NB4 (cell line): ENCODE results near the gene PIEZO2.
"Not testable (repeated sequence)": the region's sequence is repeated elsewhere in the genome, so short reads cannot be mapped to it uniquely, and the experiment has no call there.

Experiments
- DNase-seq: peaks from one replicate; pipeline ENCODE4 v3.0.0; 2010; ENCODE audit warnings: low read depth
- H3K4me3 ChIP-seq: one replicate; pipeline ENCODE4 v1.5.1; 2011; ENCODE audit warnings: mild to moderate bottlenecking, low read depth, low read length, moderate library complexity
- CTCF ChIP-seq: IDR thresholded peaks from one replicate; pipeline ENCODE4 v1.5.1; 2012; ENCODE audit warnings: low read depth, low read length
- MYC ChIP-seq: IDR thresholded peaks from 2 replicates; pipeline ENCODE4 v1.6.1; 2011; ENCODE audit warnings: low read depth, low read length
- POLR2A ChIP-seq: IDR thresholded peaks from 2 replicates; pipeline ENCODE4 v1.6.1; 2011; ENCODE audit warnings: mild to moderate bottlenecking; ENCODE audit not compliant: insufficient read length; ENCODE audit errors: extremely low read depth
- TF ChIP-seq, protein P1 (sequence below): IDR thresholded peaks from 2 replicates; pipeline ENCODE4 v1.6.1; 2011; ENCODE audit warnings: low read depth, low read length

Gene PIEZO2

GRCh38 chr18:10659000-10659399 is 490.4 kb downstream of the PIEZO2 start:
- TF ChIP-seq MYC = no peak
- no peak for TF ChIP-seq POLR2A
- TF ChIP-seq CTCF = no peak
- TF ChIP-seq, protein P1, sequence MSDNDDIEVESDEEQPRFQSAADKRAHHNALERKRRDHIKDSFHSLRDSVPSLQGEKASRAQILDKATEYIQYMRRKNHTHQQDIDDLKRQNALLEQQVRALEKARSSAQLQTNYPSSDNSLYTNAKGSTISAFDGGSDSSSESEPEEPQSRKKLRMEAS = no peak
- DNase-seq = no peak
- no peak overlapping the region for H3K4me3 ChIP-seq

DNA sequence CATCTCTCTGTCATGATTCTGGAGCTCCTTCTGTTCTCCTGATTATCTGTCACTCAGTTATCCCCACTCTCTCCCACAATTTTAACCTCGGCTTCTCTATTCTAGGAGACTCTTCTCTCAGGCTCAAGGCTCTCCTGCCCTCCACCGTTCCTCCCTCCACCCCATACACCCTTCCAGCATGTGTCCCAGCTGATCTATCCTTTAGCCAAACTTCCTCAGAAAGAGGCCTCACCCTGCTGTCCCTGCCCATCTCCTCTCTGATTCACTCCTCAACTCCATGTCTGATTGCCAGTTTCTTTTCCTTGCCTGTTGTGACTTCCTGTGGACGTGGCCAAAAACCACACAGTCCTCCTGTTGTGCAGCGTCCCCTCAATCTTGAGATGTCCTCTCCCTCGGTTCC is 505.4 kb downstream of the PIEZO2 start:
- not testable (repeated sequence) for DNase-seq, H3K4me3 ChIP-seq

- not testable (repeated sequence) for DNase-seq, H3K4me3 ChIP-seq
These were observed 506.3 kb downstream of the PIEZO2 start for GRCh38 chr18:10642915-10643524.

- H3K4me3 ChIP-seq, DNase-seq: not testable (repeated sequence)
These were observed 510.9 kb downstream of the PIEZO2 start for GRCh38 chr18:10638539-10638885.

GRCh38 chr18:10637858-10638538 is 511.4 kb downstream of the PIEZO2 start:
- not testable (repeated sequence) for H3K4me3 ChIP-seq, DNase-seq

GRCh38 chr18:10629076-10629475 is 520.3 kb downstream of the PIEZO2 start:
- H3K4me3 ChIP-seq = not testable (repeated sequence)
- peak; percentile 76 for DNase-seq

DNA sequence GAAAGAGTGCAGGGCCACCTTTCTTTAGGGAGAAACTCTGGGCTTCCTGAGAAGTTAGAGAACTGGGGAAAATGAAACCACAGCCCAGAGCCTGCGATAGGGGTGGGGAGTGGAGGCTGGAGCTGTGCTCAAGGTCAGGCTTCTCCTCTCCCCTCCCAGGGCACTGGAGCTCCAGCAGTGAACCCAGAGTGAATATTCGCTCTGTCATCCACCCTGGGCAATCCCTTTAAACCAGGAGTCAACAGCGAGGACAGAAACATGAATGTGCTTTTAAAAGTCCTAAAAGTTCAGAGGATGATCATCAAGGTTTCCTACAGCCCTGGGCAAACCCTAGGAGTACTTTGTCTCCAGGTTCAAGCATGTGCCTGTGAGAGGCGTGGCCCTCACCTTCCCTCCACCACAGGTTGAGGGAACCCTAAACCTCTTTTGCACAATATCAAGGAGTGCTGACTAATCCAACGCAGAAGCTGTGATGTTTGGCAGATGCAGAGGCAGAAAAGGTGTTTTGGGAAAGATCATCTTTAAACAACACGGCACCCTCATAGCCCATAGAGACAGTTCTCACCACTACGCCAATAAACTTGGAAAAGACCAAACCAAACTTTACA is 522.7 kb downstream of the PIEZO2 start:
- DNase-seq, H3K4me3 ChIP-seq: not testable (repeated sequence)

DNA sequence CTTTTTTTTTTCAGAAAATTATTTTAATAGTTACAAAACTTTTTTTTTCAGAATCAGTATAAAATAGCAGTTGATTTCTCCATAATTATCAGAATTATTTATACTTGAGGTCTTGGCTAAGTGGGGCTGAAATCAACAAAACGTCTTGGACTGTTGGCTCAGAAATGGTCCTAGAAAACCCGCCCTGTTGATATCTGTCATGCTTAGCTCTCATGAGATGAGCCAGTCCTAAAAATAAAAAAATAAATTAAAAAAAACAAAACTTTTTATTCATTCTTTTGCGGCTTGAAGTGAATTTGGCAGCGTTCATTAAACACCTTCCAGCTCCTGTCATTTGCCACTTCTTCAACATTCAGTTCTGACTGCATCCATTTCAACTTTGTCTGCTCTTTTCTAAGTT is 525.8 kb downstream of the PIEZO2 start:
- not testable (repeated sequence) for DNase-seq, H3K4me3 ChIP-seq

DNA sequence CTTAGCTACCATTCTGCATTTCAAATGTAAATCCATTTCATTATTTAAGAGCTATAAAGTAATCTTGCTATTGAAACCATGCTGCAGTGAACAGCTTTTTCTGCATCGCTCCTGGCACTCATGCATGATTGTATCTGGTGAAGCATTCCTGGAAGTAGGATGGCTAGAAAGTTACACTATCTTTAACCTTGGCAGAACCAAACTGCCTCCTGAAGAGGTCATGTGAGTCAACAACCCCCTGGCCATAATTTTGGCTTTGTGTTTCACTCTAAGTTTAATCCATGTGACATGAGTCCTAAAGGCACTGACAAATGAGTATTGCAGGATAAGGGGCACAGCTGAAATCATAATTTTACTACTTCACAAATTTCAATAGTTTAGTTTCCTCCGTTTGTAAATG is 526.4 kb downstream of the PIEZO2 start:
- DNase-seq = not testable (repeated sequence)

GRCh38 chr18:10620670-10621329 is 528.6 kb downstream of the PIEZO2 start:
- not testable (repeated sequence) for H3K4me3 ChIP-seq
- DNase-seq = peak; percentile 14

More for the DNA sequence above, 526.4 kb downstream of the PIEZO2 start:
- not testable (repeated sequence) for H3K4me3 ChIP-seq
